ENCODE results near the gene KPNA5.
"Not testable (repeated sequence)": the region's sequence is repeated elsewhere in the genome, so short reads cannot be mapped to it uniquely, and the experiment has no call there.

KPNA5 gene

DNA sequence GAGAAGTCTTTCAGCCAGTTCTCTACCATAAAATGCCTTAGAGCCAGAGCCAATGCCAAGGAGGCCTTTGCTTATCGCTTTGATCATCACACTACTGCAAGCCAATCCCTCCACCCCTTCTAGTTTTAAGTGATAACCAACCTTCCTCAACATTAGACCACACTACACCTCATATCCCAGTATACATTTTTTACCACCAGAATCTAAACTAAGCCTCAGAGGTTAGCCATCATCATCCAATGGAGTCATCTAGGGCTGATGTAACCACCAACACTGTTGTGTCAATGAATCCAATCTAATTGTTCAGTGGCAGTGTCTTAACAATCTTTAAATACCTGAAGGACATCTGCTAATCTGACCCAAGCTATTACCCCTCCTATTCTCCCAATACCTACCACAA is 18.8 kb upstream of the KPNA5 start:
- FAIRE-seq (no peak), DNase-seq (ENCODE audit: insufficient read length, low spot score) (no peak)
- TF ChIP-seq, protein P1, sequence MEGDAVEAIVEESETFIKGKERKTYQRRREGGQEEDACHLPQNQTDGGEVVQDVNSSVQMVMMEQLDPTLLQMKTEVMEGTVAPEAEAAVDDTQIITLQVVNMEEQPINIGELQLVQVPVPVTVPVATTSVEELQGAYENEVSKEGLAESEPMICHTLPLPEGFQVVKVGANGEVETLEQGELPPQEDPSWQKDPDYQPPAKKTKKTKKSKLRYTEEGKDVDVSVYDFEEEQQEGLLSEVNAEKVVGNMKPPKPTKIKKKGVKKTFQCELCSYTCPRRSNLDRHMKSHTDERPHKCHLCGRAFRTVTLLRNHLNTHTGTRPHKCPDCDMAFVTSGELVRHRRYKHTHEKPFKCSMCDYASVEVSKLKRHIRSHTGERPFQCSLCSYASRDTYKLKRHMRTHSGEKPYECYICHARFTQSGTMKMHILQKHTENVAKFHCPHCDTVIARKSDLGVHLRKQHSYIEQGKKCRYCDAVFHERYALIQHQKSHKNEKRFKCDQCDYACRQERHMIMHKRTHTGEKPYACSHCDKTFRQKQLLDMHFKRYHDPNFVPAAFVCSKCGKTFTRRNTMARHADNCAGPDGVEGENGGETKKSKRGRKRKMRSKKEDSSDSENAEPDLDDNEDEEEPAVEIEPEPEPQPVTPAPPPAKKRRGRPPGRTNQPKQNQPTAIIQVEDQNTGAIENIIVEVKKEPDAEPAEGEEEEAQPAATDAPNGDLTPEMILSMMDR (IDR thresholded peaks at IDR 0.05; ENCODE audit: insufficient read depth, missing control alignments): no peak

DNA sequence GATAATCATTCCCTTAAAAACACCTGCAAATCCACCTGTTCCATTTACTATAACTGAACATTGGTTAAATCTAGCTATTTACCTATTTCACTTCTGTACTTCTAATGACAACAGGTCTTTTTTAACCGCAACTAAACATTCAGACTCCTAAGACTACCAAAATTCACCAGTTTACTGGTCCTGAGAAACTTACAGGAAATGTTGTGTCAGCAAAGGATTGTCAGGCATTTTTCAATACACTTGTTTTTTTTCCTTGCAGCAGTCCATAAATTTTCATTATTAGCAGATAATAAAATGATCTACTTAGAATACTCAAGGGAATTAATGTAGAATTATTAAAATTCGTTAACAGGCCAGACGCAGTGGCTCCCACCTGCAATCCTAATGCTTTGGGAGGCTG is 17.7 kb upstream of the KPNA5 start:
- TF ChIP-seq, protein P1 (IDR thresholded peaks at IDR 0.05; ENCODE audit: insufficient read depth, missing control alignments): no peak
- no peak for FAIRE-seq
- DNase-seq (ENCODE audit: insufficient read length, low spot score): no peak

DNA sequence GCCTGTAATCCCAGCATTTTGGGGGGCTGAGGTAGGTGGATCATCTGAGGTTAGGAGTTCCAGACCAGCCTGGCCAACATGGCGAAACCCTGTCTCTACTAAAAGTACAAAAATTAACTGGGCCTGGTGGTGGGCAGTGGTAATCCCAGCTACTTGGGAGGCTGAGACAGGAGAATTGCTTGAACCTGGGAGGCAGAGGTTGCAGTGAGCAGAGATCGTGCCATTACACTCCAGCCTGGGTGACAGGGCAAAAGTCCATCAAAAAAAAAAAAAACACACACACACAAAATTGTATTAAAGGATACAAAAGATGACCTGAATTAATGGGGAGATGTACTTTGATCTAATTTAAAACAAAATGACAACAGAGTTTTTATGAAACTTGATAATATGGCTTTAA is 16.8 kb upstream of the KPNA5 start:
- not testable (repeated sequence) for DNase-seq (ENCODE audit: insufficient read length, low spot score)

DNA sequence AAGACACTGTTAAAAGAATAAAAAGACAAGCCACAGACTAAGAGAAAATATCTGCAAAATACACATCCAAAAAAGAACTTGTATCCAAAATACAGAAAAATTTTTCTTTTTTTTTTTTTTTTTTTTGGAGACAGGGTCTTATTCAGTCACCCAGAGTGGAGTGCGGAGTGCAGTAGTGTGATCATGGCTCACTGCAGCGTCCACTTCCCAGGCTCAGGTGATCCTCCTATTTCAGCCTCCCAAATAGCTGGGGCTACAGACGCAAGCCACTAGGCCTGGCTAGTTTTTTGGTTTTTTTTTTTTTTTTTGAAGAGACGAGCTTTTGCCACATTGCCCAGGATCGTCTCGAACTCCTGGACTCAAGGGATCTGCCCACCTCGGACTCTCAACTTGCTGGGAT is 15.5 kb upstream of the KPNA5 start:
- FAIRE-seq (no peak), DNase-seq (ENCODE audit: insufficient read length, low spot score) (no peak)
- TF ChIP-seq, protein P1 (IDR thresholded peaks at IDR 0.05; ENCODE audit: insufficient read depth, missing control alignments): no peak

More for the DNA sequence above, 16.8 kb upstream of the KPNA5 start:
- FAIRE-seq: not testable (repeated sequence)

DNA sequence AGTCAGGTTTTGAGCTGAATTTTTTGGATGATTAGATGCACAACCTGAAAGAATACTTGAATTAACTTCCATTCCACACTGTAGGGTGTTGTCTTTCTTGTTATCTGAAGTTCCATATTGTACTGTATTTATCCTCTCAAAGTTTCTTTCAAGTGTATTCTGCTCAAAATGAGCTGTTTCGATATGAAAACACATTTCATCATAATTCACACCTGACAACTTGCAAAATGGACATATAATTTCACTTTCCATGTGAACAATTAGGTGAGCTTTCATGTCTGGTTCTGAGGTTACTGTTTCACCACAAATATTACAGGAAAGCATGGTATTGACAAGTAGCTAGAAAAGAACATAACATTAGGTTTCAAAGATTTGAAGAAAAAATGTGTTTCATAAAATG is 14.1 kb upstream of the KPNA5 start:
- FAIRE-seq: no peak
- DNase-seq (ENCODE audit: insufficient read length, low spot score): no peak
- TF ChIP-seq, protein P1 (IDR thresholded peaks at IDR 0.05; ENCODE audit: insufficient read depth, missing control alignments): no peak

DNA sequence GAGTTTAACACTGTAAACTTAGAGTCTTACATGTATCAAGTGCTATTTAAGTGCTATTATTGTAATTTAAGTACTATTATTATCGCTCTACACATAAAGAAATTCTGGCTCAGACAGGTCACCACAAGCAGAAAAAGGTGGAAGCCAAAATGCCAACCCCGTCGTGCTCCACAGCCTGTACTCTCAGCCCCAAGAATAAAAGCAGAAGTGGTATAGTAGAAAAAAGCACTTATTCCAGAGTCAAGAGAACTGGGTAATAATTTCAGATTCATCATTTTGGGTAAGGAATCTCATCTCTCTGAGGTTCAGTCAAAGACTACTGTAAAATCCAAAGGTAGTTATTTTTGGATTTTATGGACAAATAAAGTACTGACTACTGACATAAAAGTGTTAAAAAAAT is 13.4 kb upstream of the KPNA5 start:
- no peak for FAIRE-seq
- no peak for DNase-seq (ENCODE audit: insufficient read length, low spot score)
- TF ChIP-seq, protein P1 (IDR thresholded peaks at IDR 0.05; ENCODE audit: insufficient read depth, missing control alignments): no peak

DNA sequence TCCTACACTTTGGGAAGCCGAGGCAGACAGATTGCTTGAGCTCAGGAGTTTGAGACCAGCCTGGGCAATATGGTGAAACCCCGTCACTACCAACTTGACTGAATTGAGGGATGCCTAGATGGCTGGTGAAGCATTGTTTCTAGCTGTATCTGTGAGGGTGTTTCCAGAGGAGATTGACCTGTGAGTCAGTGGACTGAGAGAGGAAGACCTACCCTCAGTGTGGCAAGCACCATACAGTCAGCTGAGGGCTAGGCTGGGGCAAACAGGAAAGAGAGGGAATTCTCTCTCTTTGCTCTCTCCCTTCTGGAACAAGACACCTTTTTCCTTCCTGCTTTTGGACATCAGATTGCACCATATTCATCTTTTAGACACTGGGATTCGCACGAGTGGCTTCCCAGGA is 8.7 kb upstream of the KPNA5 start:
- DNase-seq (ENCODE audit: insufficient read length, low spot score) (no peak), FAIRE-seq (no peak)
- TF ChIP-seq, protein P1 (IDR thresholded peaks at IDR 0.05; ENCODE audit: insufficient read depth, missing control alignments): no peak

DNA sequence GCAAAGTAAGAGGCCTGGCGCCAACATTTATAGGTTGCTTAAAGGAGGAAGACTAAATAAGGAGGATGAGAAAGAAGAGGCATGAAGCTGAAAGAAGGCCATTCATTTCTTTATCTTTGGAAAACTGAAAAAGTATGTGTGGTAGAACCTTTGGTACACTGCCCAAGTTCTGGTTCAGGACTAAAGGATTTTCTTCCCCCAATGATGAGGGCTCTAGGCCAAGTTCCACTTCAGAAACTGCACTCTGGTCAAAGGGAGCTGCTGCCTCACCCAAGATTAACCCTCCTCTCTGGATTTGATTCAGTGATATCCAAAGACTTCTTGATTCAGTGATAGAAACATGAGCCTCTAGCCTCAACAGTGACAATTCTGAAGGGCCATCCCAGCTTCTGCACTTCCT is 5.0 kb upstream of the KPNA5 start:
- DNase-seq (ENCODE audit: insufficient read length, low spot score) (no peak), FAIRE-seq (no peak)
- TF ChIP-seq, protein P1 (IDR thresholded peaks at IDR 0.05; ENCODE audit: insufficient read depth, missing control alignments): no peak

Data from D721Med (cell line).